ENCODE measurements around the gene LHFPL3.

DNA sequence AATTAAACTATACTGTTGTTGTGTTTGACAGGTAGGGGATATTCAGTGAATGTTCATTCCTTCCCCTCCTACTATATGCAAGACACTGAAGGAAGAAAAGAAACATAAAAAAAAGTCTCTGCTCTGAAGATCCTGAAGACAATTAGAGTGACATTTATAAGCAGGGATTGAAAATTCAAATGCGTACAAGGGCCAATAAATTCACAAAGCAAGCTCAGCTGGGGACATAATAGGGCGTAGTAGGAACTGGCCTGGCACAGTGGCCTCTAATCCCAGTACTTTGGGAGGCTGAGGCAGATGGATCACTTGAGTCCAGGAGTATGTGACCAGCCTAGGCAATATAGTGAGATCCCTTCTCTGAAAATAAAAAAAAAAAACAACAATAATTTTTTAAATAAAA is 580.7 kb downstream of the LHFPL3 start:
- no peak for TF ChIP-seq EZH2phosphoT487 (IDR thresholded peaks at IDR 0.05; ENCODE audit: borderline replicate concordance, low read length)
- TF ChIP-seq, protein P1, sequence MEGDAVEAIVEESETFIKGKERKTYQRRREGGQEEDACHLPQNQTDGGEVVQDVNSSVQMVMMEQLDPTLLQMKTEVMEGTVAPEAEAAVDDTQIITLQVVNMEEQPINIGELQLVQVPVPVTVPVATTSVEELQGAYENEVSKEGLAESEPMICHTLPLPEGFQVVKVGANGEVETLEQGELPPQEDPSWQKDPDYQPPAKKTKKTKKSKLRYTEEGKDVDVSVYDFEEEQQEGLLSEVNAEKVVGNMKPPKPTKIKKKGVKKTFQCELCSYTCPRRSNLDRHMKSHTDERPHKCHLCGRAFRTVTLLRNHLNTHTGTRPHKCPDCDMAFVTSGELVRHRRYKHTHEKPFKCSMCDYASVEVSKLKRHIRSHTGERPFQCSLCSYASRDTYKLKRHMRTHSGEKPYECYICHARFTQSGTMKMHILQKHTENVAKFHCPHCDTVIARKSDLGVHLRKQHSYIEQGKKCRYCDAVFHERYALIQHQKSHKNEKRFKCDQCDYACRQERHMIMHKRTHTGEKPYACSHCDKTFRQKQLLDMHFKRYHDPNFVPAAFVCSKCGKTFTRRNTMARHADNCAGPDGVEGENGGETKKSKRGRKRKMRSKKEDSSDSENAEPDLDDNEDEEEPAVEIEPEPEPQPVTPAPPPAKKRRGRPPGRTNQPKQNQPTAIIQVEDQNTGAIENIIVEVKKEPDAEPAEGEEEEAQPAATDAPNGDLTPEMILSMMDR (IDR thresholded peaks at IDR 0.05; ENCODE audit: low read depth, low read length, poor library complexity, severe bottlenecking) = no peak
